Kidney tubule cell (primary cell): Measurements from ENCODE around the gene PRSS53.
"Not testable (repeated sequence)": the region's sequence is repeated elsewhere in the genome, so short reads cannot be mapped to it uniquely, and the experiment has no call there.

ENCODE experiments used
- DNase-seq: peaks from one replicate; pipeline ENCODE4 v3.0.0-alpha.2; 2018; ENCODE audit warnings: low spot score

The PRSS53 gene

GRCh38 chr16:31088459-31089183 lies at the start of gene PRSS53:
Gene PRSS53, minus strand, starts transcription at chr16:31088943. Its CDS starts 134 bp downstream, at chr16:31088809.
- DNase-seq = no peak

DNA sequence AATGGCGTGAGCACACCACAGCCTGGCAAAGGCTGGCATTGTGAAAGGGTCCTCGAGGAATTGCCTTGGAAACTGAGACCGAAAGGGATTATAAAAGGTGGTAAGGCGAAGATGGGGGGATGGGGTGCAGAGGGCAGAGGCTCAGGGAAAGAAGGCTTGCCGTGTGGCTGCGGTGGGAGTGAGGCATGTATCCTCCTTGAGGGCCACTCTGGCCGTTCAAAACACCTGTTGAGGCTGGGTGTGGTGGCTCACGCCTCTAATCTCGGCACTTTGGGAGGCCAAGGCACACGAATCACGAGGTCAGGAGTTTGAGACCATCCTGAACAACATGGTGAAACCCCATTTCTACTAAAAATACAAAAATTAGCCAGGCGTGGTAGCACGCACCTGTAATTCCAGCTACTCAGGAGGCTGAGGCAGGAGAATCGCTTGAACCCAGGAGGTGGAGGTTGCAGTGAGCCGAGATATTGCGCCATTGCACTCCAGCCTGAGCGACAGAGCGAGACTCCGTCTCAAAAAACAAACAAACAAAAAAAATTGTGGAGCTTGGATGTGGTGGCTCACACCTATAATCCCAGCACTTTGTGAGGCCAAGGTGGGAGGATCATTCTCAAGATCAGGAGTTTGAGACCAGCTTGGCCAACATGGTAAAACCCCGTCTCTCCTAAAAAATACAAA lies 48.2 kb upstream of the PRSS53 start:
- not testable (repeated sequence) for DNase-seq

DNA sequence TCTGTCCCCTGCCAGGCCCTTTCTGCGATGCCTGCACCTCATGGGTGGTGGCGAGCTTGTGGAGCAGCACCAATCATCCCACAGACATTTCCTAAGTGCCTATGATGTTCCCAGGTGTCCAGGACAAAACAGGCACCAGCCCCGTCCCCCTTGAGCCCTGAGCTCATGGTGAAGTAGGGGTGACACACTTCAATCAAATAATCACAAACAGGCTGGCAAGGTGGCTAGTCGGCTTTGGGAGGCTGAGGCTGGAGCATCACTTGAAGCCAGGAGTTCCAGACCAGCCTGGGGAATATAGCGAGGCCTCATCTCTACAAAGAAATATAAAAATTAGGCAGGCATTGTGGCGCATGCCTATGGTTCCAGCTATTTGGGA lies 47.5 kb upstream of the PRSS53 start:
- no peak for DNase-seq

DNA sequence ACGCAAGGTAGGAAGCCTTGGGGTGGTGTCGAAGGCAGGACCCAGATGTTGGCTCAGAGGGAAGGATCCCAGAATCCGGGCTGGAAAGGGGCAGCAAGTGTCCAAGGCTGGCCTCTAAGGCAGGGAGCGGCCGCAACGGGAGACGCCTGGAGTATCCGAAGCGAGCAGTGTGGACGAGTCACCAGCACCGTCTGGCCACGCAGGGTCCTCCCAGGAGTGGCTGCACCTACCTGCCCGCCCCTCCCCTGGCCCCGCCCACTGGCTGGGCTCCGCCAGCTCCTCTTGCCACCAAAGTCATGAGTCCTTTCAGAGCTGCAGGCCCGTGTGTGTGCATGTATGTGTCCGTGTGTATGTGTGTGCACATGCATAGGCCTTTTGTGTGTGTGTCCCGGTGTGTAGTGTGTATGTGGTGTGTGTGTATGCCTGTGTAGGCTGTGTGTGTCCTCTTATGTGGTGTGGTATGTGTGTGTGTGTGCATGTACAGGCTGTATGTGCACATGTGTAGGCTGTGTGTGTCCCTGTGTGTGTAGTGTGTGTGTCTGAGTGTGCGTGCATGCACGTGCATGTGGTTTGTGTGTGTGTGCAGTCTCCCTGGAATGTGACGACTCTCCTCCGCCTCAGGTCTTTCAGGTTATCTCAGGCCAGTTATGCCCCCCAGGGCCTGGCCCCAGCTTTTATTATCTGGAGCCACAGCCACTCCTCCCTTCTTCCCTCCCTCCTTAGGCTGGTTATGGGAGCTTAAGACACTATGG lies 47.0 kb upstream of the PRSS53 start, which contains the start of gene PRSS8:
Gene PRSS8 (minus strand): TSS at position 193 of the 752 bp plus-strand sequence. CDS start 229 bp downstream, outside the sequence.
- peak; percentile 80 for DNase-seq

GRCh38 chr16:31134625-31135534 lies 46.1 kb upstream of the PRSS53 start:
- peak; percentile 65 for DNase-seq

- DNase-seq = peak; percentile 72
These were observed 45.4 kb upstream of the PRSS53 start for GRCh38 chr16:31134091-31134571.

GRCh38 chr16:31133046-31133501 lies 44.3 kb upstream of the PRSS53 start:
- DNase-seq = no peak

DNA sequence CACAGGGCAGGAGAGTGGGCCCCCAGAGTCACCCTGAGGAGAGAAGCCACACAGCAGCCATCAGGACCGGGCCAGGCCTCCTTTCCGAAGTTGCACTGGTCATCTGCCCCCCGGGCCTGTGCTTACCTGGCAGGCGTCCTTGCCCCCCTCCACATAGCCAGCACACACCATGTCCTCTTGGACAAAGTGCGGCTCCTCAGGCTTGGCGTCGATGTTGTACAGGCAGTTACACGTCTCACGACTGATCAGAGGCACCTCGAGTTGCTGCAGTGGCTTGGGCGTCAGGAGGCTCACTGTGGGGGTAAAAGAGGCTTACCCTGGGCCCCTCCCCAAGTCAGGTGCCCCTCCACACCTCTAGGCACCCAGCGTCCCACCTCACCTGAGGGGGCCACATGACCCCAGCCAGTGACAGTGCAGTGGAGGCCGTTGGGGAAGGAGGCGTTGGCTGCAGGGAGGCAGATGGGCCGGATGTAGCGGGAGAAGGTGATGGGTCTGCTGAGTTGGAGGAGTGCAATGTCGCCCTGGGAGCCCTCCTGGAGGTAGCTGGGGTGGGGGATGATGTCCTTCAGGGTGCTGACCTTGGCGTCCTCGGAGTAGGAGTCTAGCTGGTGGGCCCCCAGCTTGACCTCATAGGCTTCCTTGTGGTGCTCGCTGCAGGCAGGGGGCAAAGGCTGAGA lies 43.7 kb upstream of the PRSS53 start:
- no peak for DNase-seq

GRCh38 chr16:31131841-31132271 lies 43.1 kb upstream of the PRSS53 start:
- DNase-seq = peak; percentile 75

DNA sequence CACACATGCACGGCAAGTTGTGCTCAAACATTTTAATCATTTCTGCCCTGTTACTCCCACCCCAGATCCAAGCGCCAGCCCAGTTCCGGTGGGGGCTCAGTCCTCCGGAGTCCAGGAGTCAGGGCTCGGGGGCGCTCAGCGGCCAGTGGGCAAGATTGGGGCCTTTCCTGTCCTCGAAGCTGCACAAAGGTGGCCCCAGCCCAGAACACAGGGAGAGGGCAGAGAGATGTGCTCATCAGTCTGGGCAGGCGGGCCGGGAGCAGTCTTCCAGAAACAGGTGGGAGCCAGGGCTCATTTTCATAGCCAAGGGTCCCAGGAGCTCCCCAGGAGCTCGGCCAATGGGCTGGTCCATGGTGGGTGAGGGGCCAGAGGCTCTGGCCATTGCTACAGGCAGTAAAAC lies 42.7 kb upstream of the PRSS53 start:
- no peak for DNase-seq

DNA sequence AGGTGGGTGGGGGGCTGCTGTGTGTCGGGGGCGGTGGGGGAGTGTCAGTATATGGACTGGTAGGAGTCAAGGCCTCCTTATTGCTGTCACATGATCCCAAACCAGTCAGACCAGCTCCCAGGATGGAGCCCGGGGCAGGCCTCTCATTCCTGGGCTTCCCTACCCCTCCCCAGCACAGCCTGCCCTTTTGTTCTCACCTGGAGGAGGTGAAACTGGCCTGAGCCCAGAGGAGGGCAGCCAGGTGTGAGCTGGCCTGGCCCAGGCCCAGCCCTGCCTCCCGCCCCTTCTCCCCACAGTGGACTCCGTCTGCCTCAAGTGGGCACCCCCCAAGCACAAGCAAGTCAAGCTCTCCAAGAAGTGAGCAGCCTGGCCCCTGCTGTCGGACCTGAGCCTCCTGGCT lies 42.2 kb upstream of the PRSS53 start:
- DNase-seq = peak; percentile 82

- peak; percentile 67 for DNase-seq
These were observed 41.7 kb upstream of the PRSS53 start for GRCh38 chr16:31130336-31130891.

DNA sequence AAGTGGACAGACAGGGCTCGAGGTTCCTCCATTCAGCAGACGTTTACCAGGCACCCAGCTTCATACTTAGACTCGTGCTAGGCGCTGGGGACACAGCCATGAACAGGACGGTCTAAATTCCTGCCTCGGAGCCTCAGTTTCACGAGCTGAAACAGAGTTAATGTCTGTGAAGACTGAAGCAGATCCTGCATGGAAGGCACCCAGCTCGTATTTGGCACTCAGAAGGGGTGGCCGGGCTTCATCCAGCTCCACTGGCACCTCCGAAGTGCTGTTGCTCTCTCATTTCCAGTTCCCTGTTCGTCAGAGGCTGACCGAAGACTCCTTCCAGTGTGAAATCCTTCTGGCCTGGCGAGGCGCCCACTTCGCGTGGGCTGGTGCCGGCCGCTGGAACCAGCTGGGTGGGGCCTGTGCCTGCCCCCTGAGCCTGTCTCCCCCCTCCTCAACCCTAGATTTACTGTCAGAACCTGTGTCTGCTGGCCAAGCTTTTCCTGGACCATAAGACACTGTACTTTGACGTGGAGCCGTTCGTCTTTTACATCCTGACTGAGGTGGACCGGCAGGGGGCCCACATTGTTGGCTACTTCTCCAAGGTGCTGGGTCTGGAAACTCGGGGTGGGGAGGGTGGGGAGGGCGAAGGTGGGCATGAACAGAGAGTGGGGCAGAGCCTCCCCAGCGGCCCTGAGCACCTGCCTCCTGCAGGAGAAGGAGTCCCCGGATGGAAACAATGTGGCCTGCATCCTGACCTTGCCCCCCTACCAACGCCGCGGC lies 41.0 kb upstream of the PRSS53 start:
- no peak for DNase-seq

DNA sequence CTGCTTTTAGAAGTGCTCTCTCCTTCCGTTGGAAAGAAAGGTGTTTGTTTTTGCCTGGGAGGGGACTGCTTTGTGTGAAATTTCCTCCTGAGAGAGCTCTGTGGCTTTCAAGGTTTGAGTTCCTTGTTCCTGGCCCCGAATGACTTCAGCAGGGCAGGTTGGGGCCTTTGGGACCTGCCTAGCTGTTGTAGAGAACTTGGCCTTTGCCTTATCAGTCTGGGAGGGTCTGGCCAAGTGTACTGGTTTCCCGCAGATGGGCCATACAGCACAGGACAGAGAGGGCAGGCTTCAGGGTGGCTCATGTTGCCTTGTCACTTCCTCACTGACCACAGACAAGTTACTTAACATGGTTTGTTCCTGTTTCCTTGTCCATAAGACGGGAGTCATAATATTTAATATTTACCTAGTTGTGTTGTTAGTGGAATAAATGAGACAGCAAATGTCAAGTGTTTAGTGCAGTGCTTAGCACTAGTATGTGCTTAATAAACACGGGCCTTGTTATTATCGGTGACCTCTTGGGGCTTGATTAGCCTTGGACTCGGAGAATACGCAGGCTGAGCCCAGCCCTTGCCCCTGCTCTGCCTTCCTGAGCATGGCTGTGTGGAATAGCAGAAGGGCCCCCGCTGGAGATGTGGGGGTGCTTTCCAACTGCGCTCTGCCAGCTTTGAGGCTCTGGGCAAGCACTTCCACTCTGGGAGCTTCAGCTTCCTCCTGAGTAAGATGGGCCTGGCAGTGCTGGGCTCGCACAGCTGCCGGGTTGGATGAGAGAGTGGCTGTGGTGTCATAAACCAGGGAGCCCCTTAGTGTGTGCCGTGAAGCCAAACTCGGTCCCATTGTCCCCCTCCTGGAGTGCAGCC lies 40.2 kb upstream of the PRSS53 start:
- DNase-seq = peak; percentile 68

- no peak for DNase-seq
These were observed 38.4 kb upstream of the PRSS53 start for GRCh38 chr16:31127182-31127581.

GRCh38 chr16:31125844-31126243 lies 37.1 kb upstream of the PRSS53 start:
- DNase-seq = no peak

DNA sequence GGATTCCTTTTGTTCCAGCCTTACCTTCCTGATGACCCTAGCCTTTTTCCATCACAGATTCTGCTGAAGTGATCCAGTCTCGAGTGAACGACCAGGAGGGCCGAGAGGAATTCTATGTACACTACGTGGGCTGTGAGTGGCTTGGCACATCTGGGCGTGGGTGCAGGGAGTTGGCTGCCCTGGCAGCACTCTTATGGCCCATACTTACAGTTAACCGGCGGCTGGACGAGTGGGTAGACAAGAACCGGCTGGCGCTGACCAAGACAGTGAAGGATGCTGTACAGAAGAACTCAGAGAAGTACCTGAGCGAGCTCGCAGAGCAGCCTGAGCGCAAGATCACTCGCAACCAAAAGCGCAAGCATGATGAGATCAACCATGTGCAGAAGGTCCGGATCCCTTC lies 31.4 kb upstream of the PRSS53 start:
- no peak for DNase-seq

DNA sequence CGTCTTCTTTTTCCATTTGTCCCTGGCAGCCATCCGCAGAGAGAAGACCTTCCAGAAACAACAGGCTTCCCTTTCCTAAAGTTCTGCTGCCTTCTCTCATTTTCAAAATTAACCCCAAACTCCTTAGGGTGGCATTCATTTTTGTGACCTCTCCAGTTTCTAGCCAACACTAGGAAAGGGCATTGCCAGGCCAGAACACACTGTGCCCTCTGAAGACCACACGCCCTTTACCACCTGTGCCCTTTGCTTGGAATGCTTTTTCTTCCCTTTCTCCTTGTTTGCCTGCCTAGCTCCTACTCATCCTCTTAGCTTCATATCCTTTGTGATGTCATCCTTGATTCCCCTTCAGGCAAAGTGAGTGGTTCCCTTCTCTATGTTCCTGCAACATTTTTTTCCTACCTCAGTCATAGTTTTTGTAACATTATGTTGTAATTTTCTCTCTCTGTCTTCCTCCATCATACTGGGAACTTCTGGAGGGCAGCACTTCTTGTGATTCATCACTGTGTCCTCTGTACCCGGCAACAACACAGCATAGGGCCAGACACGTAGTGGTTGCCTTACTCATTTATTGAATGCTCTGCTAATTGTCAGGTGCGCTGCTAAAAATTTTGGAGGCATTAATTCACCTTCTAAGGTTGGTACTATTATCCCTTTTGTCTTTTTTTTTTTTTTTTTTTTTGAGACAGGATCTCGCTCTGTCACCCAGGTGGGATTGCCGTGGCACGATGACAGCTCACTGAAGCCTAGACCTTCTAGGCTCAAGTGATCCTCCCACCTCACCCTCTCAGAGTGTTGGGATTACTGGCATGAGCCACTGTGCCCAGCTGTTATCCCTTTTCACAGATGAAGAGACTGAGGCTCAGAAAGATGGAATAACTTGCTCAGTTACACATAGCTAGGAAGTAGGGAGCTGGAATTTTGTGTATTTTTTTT lies 29.7 kb upstream of the PRSS53 start:
- DNase-seq = peak; percentile 76
